Activated T-helper 2 cell treated with anti-CD3 and anti-CD28 coated beads, Interferon-gamma antibody, Interleukin-2, Interleukin-4, amounts not matched to agents 10 μg/mL and 5 μg/mL and 100 μg/mL, durations not matched to agents 14 hours and 24 hours and 36 hours (primary cell): Measurements from ENCODE around the gene STOML3. TPM values are rescaled to one million over a fixed set of nuclear protein-coding genes. Genes with fewer than 3 reads are reported as not detected.

Experiments used
- DNase-seq: peaks from one replicate; pipeline ENCODE4 v3.0.0; 2021; ENCODE audit warnings: low spot score
- H3K27ac Mint-ChIP-seq: one replicate; pipeline ENCODE4 v1.8.0; 2021; ENCODE audit warnings: mixed read lengths
- H3K27me3 Mint-ChIP-seq: one replicate; pipeline ENCODE4 v1.8.0; 2021; ENCODE audit warnings: low read depth, mixed read lengths
- H3K36me3 Mint-ChIP-seq: one replicate; pipeline ENCODE4 v1.8.0; 2021; ENCODE audit warnings: low read depth, mixed read lengths
- H3K4me1 Mint-ChIP-seq: one replicate; pipeline ENCODE4 v1.8.0; 2021; ENCODE audit warnings: low read depth, mixed read lengths
- H3K4me3 Mint-ChIP-seq: one replicate; pipeline ENCODE4 v1.8.0; 2021; ENCODE audit warnings: low read depth, mild to moderate bottlenecking, moderate library complexity, mixed read lengths
- H3K9me3 Mint-ChIP-seq: one replicate; pipeline ENCODE4 v1.8.0; 2021; ENCODE audit warnings: mixed read lengths
- intact Hi-C: fragments of 100-400 bp; cut with micrococcal nuclease; formaldehyde crosslinking; loops from one replicate; pipeline ENCODE4 v1.15.1; 2023
- total RNA-seq: library from RNA; stranded (reverse); gene quantifications from 2 replicates; pipeline ENCODE4 v1.2.3, GENCODE V29; 2022

STOML3 gene
- total RNA-seq, 1 donor from 2014 or later = not detected

DNA sequence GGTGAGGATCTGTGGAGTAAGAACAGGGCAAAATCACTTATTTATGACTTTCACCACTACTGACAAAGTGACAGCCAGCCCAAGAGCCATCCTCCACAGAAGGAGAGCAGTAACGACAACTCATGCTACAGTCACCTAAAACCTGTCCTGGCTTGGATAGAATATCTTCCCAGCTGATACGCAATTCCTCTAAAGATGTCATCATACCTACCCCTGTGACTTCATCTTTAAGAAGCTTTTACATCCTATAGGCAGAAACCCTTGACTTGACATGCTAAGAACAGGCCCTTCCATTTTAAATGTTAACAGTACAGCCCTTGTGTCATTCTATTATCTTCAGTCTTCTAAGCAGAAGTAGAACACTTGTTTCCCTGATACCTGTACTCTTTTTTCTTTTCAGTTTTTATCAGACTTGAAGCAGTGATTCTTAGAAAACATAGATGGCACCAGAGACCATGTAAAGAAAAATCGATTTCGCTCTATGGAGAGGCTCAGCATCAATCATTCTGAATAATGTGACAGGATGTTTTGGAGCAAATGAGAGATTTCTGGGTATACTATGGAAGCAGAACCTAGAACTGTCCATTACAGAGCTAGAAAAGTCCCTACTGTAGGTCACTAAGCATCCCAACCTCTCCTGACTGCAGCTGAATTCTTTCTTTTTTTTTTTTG lies 20.1 kb downstream of the STOML3 start:
- peaks cover 8% of the 10 kb centered on the region for H3K27me3 Mint-ChIP-seq
- no peak for DNase-seq
- H3K27ac Mint-ChIP-seq = no peak overlapping the region
- no peaks in the 10 kb centered on the region for H3K4me1 Mint-ChIP-seq
- intact Hi-C loops = no loop called here
- H3K9me3 Mint-ChIP-seq = no peaks in the 10 kb centered on the region
- no peak overlapping the region for H3K4me3 Mint-ChIP-seq
- H3K36me3 Mint-ChIP-seq = no peaks in the 10 kb centered on the region

DNA sequence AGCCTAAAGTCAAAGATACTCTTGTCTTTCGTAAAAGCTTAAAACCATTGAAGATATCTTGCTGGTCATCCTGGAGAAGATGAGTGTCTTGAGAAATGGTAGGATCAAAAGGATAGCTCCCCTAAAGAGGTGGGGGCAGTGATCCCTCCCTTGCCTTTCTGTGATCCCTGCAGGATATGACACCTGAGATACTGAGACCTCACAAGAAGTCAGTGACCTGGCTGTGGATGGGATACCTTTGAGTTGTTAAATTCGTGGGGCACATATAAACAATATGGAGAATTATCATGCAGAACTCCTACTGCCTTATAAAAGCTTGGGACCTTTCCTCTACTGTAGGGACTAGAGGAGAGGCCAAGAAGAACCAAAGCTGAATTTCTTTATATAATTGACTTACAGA lies 21.4 kb downstream of the STOML3 start:
- H3K27me3 Mint-ChIP-seq = peaks cover 8% of the 10 kb centered on the region
- no peak for DNase-seq
- no peak overlapping the region for H3K27ac Mint-ChIP-seq
- intact Hi-C loops = no loop called here
- no peak overlapping the region for H3K4me3 Mint-ChIP-seq
- H3K36me3 Mint-ChIP-seq = no peaks in the 10 kb centered on the region
- H3K9me3 Mint-ChIP-seq = no peaks in the 10 kb centered on the region
- H3K4me1 Mint-ChIP-seq = no peaks in the 10 kb centered on the region

DNA sequence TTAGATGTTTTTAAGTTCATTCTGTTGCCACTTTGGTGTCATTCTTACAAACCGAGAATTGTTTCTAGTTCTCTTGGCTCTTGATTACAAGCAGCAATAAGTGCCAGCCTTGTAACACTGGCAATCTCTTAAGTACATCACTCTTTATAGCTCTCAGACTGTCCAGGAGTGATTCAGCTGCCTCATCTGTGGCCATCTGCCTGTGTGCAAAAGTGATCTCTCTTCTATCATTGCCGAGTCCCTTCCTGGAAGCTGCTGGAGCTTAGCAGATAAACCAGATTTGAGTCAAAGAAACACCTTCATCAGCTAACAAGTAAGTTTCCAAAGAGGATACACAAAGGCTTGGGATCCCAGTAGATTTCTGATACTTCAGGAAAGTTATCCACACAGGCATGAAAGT lies 23.2 kb downstream of the STOML3 start:
- intact Hi-C loops = no loop called here
- Mint-ChIP-seq H3K27ac (no peak overlapping the region), H3K36me3 (no peaks in the 10 kb centered on the region), H3K4me3 (no peak overlapping the region), H3K4me1 (no peaks in the 10 kb centered on the region), H3K27me3 (peaks cover 8% of the 10 kb centered on the region), H3K9me3 (no peaks in the 10 kb centered on the region)
- DNase-seq = no peak

- intact Hi-C loops = no loop called here
- DNase-seq = no peak
- no peaks in the 10 kb centered on the region for H3K36me3 Mint-ChIP-seq
- no peaks in the 10 kb centered on the region for H3K4me1 Mint-ChIP-seq
- no peaks in the 10 kb centered on the region for H3K9me3 Mint-ChIP-seq
- peaks cover 8% of the 10 kb centered on the region for H3K27me3 Mint-ChIP-seq
- no peak overlapping the region for H3K4me3 Mint-ChIP-seq
- no peak overlapping the region for H3K27ac Mint-ChIP-seq
Measured at GRCh38 chr13:38965281-38965680, 25.4 kb downstream of the STOML3 start.

DNA sequence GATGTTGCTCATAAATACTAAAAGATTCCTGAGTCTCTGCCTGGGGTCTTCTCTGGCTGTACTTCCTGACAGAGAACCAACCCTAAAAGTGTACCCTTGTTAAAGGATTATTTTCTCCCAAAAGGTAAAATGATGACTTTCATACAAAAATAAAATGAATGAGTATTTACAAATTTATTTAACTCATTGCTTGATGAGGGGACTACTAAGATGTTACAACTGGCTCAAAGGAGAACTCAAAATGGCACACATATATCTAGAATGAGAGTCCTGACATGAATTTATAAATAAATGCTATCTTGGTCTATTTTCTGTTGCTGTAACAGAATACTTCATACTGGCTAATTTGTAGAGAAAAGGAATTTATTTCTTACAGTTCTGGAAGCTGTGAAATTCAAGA lies 30.5 kb downstream of the STOML3 start:
- Mint-ChIP-seq H3K4me1 (no peaks in the 10 kb centered on the region), H3K27me3 (no peaks in the 10 kb centered on the region), H3K27ac (no peak overlapping the region), H3K9me3 (no peaks in the 10 kb centered on the region), H3K4me3 (no peak overlapping the region), H3K36me3 (no peaks in the 10 kb centered on the region)
- intact Hi-C loops = no loop called here
- no peak for DNase-seq

GRCh38 chr13:38957794-38958592 lies 32.6 kb downstream of the STOML3 start:
- no peaks in the 10 kb centered on the region for H3K27me3 Mint-ChIP-seq
- H3K27ac Mint-ChIP-seq = no peak overlapping the region
- H3K9me3 Mint-ChIP-seq = no peaks in the 10 kb centered on the region
- H3K4me1 Mint-ChIP-seq = no peaks in the 10 kb centered on the region
- intact Hi-C loops = no loop called here
- no peaks in the 10 kb centered on the region for H3K36me3 Mint-ChIP-seq
- DNase-seq = no peak
- no peak overlapping the region for H3K4me3 Mint-ChIP-seq

DNA sequence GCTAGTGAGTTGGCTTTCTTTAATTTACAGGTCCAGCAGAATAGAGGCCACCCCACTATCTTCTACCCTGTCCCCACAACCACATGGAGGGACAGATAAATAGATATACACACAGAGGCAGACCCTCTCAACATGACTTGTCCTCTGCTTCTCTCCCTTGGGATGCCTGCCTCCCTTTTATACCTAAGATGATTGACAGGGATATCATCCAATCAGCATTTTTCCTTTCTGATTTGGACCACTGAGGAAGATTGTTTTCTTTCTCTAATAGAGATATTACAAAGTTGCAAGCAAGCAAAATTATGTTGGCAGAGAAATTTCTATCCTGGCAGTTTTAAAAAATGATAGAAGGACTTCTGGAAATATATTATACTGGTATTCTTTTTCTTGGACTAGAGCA lies 35.8 kb downstream of the STOML3 start:
- Mint-ChIP-seq H3K4me3 (no peak overlapping the region), H3K36me3 (no peaks in the 10 kb centered on the region), H3K9me3 (no peaks in the 10 kb centered on the region), H3K27ac (no peak overlapping the region), H3K4me1 (peaks cover 7% of the 10 kb centered on the region), H3K27me3 (no peaks in the 10 kb centered on the region)
- intact Hi-C loops = loop anchor here (5.0 kb wide), 1 partner anchor 37 kb away; the partner anchor contains the start of gene STOML3
- no peak for DNase-seq

GRCh38 chr13:38954291-38954690 lies 36.3 kb downstream of the STOML3 start:
- H3K36me3 Mint-ChIP-seq = no peaks in the 10 kb centered on the region

GRCh38 chr13:38952827-38953226 lies 37.8 kb downstream of the STOML3 start:
- H3K27me3 Mint-ChIP-seq = no peaks in the 10 kb centered on the region
- DNase-seq = no peak

More at GRCh38 chr13:38954291-38954690, 36.3 kb downstream of the STOML3 start:
- no peak for DNase-seq
- Mint-ChIP-seq H3K27me3 (no peaks in the 10 kb centered on the region), H3K27ac (no peak overlapping the region), H3K9me3 (no peaks in the 10 kb centered on the region), H3K4me1 (peaks cover 7% of the 10 kb centered on the region), H3K4me3 (no peak overlapping the region)
- intact Hi-C loops = loop anchor here (5.0 kb wide), 1 partner anchor 38 kb away; the partner anchor contains the start of gene STOML3

DNA sequence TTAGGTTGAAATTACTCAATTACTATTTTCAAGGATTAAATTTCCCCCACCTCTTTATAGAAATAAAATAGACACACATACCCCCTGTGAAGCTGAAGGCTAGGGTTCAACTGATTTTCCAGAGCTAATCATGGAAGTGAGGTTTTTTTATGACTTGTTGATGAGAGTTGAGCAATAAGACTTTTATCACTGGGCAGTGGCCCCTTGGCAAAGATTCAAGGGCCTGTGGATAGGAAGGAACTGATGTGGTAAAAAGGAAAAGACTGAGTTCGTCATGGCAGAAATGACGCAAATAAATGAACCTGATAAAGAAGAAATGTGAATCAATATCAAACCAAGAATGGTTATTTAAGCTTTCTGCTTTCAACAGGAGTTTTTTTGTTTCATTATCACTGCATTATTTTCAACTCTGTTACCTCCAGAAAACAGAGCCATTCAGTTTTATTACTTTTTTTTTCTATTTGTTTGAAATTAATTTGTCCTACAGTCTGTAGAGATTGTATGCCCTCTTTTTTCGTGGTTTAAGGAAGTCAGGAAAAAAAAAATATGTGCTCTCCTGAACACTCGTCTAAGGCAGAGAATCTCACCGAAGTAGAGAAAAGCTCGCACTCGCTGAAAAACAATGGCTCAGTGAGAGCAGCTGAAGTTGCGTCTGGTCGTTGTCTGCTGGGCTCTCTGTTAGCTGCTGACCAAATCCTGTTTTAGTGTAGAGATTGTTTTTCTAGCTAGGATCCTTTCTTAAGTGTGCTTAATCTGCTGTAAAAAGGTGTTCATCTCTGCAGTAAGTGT lies 38.9 kb downstream of the STOML3 start:
- no peak for DNase-seq
- no peaks in the 10 kb centered on the region for H3K27me3 Mint-ChIP-seq
- no peaks in the 10 kb centered on the region for H3K36me3 Mint-ChIP-seq
- H3K9me3 Mint-ChIP-seq = no peaks in the 10 kb centered on the region
- peaks cover 7% of the 10 kb centered on the region for H3K4me1 Mint-ChIP-seq
- intact Hi-C loops = loop anchor here (2.0 to 5.0 kb wide), 3 partner anchors 41 to 67 kb away; partner anchors contain the start of gene STOML3
- no peak overlapping the region for H3K4me3 Mint-ChIP-seq
- H3K27ac Mint-ChIP-seq = peak overlapping the region; percentile 38

More at GRCh38 chr13:38952827-38953226, 37.8 kb downstream of the STOML3 start:
- intact Hi-C loops = loop anchor here (5.0 kb wide), 1 partner anchor 39 kb away; the partner anchor contains the start of gene STOML3
- Mint-ChIP-seq H3K4me3 (no peak overlapping the region), H3K4me1 (peaks cover 7% of the 10 kb centered on the region), H3K36me3 (no peaks in the 10 kb centered on the region), H3K27ac (no peak overlapping the region), H3K9me3 (no peaks in the 10 kb centered on the region)

DNA sequence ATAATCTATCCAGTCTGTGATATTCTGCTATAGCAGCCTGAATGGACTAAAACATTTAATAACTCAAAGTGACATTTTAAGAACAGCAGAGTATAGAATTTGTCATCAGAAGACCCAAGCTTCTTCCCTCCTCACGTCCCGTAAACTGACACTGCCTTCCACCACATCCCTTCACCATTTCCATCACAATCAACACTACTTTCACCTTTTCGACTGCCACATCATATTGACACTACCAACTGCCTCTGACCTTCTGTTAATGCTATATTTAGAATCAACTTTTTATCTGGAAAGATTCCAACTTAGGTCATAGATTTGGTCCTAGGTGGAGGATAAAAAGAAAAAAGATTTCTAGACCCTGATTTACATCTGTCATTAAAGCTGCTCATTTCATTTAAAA lies 39.6 kb downstream of the STOML3 start:
- H3K4me3 Mint-ChIP-seq = no peak overlapping the region
- no peaks in the 10 kb centered on the region for H3K27me3 Mint-ChIP-seq
- peak overlapping the region; percentile 23 for H3K27ac Mint-ChIP-seq
- DNase-seq = no peak
- H3K36me3 Mint-ChIP-seq = no peaks in the 10 kb centered on the region
- H3K4me1 Mint-ChIP-seq = peaks cover 7% of the 10 kb centered on the region
- intact Hi-C loops = loop anchor here (2.0 to 5.0 kb wide), 3 partner anchors 41 to 66 kb away; partner anchors contain the start of gene STOML3
- no peaks in the 10 kb centered on the region for H3K9me3 Mint-ChIP-seq

DNA sequence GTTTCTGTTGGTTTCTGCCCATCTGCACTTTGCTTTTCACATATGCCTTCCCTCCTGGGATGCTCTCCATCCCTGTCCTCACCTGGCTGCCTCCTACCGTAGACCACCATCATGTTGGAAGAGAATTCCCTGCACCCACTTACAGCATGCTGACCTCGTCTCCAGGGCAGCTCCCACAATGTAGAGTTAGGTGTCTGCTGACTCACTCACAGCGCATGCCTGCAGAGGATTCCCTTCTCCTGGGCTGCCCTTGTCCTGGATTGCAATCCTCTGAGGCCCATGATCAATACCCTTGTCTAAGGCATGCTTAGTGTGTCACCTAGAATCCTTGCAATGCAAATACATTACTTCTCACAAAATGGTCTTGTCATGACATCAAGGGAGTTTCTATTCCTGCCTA lies 43.6 kb downstream of the STOML3 start:
- Mint-ChIP-seq H3K9me3 (no peaks in the 10 kb centered on the region), H3K27ac (no peak overlapping the region), H3K4me1 (peaks cover 5% of the 10 kb centered on the region), H3K4me3 (no peak overlapping the region), H3K27me3 (no peaks in the 10 kb centered on the region), H3K36me3 (no peaks in the 10 kb centered on the region)
- no peak for DNase-seq
- intact Hi-C loops = no loop called here
